AG08395 (cell line): ENCODE measurements around the gene CRYGS.

Source experiments
- DNase-seq: peaks from one replicate; pipeline ENCODE4 v3.0.0; 2012; ENCODE audit warnings: mixed read lengths, low spot score

The CRYGS gene

GRCh38 chr3:186493525-186494255, 50.5 kb downstream of the CRYGS start:
- no peak for DNase-seq

GRCh38 chr3:186492385-186492984, 51.7 kb downstream of the CRYGS start:
- DNase-seq = no peak

- DNase-seq = no peak
These were observed 54.7 kb downstream of the CRYGS start for GRCh38 chr3:186489507-186489906.
